ENCODE results near the gene PIP5K1B. TPM values are rescaled to one million over a fixed set of nuclear protein-coding genes. Genes with fewer than 3 reads are reported as not detected.

Gene PIP5K1B
- total RNA-seq, 1 experiment from 2014 or later: 2.5 TPM

DNA sequence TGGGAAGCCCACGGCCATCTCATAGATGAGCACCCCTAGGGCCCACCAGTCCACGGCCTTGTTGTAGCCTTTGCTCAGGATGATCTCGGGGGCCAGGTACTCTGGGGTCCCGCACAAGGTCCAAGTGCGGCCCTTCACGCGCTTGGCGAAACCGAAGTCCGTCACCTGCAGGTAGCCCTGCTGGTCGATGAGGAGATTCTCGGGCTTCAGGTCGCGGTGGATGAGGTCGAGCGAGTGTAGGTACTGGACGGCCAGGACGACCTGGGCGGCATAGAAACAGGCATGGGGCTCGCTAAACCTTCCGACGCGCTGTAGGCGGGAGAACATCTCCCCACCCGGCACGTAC, 308.3 kb downstream of the PIP5K1B start:
- Mint-ChIP-seq H3K36me3 (ENCODE audit: insufficient read depth in 1 of 3, low read depth in 3 of 3) (peaks cover 0 to 18% (median 3%) of the 10 kb centered on the region in 3 experiments; a peak in 3 of 7 replicates), H3K27me3 (ENCODE audit: low read depth) (no peaks in the 10 kb centered on the region; the same call in 1 of the 2 replicates), H3K4me1 (peaks cover 18 to 36% of the 10 kb centered on the region in 2 experiments), H3K9me3 (peaks cover 3 to 13% of the 10 kb centered on the region in 2 experiments), H3K27ac (no peak overlapping the region), H3K4me3 (no peak overlapping the region)
- H4K5ac ChIP-seq (ENCODE audit: insufficient read length, low read depth, low read length): no peak overlapping the region
- H4K91ac ChIP-seq (ENCODE audit: insufficient read length, low read depth, low read length): no peak overlapping the region
- TF ChIP-seq, protein P1, sequence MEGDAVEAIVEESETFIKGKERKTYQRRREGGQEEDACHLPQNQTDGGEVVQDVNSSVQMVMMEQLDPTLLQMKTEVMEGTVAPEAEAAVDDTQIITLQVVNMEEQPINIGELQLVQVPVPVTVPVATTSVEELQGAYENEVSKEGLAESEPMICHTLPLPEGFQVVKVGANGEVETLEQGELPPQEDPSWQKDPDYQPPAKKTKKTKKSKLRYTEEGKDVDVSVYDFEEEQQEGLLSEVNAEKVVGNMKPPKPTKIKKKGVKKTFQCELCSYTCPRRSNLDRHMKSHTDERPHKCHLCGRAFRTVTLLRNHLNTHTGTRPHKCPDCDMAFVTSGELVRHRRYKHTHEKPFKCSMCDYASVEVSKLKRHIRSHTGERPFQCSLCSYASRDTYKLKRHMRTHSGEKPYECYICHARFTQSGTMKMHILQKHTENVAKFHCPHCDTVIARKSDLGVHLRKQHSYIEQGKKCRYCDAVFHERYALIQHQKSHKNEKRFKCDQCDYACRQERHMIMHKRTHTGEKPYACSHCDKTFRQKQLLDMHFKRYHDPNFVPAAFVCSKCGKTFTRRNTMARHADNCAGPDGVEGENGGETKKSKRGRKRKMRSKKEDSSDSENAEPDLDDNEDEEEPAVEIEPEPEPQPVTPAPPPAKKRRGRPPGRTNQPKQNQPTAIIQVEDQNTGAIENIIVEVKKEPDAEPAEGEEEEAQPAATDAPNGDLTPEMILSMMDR (conservative IDR thresholded peaks at IDR 0.05): no peak
- no peak overlapping the region for H2BK20ac ChIP-seq (ENCODE audit: low read depth, low read length, poor library complexity, severe bottlenecking)
- WGBS (ENCODE audit: extremely low coverage, insufficient read length, low lambda C conversion rate): no CpG with 5 or more reads among the region's 26 CpGs
- no peak overlapping the region for H3K56ac ChIP-seq (ENCODE audit: insufficient read length, low read depth, low read length)
- H2AFZ ChIP-seq (ENCODE audit: low read length): no peak overlapping the region
- H3K23me2 ChIP-seq (ENCODE audit: insufficient read length, low read depth, low read length, poor library complexity, severe bottlenecking): no peaks in the 10 kb centered on the region
- H3K14ac ChIP-seq (ENCODE audit: insufficient read depth, low read length): no peak overlapping the region
- H2BK12ac ChIP-seq (ENCODE audit: insufficient read length, low read depth, low read length): no peak overlapping the region
- H3K9me3 ChIP-seq (ENCODE audit: control insufficient read depth, low read depth, low read length): no peaks in the 10 kb centered on the region
- no peaks in the 10 kb centered on the region for H4K20me1 ChIP-seq (ENCODE audit: control insufficient read depth, insufficient read depth, insufficient read length)
- no peak overlapping the region for H3K4ac ChIP-seq (ENCODE audit: low read depth, low read length)
- no peak overlapping the region for H4K8ac ChIP-seq (replicated peaks; ENCODE audit: insufficient read length, low read depth, low read length)
- H2BK15ac ChIP-seq (ENCODE audit: low read depth, low read length): no peak overlapping the region
- no peaks in the 10 kb centered on the region for H3K27me3 ChIP-seq (ENCODE audit: insufficient read depth, low read length)
- no peak for DNase-seq
- H3K18ac ChIP-seq (ENCODE audit: insufficient read length, low read depth, low read length): no peak overlapping the region
- no peak overlapping the region for H3T11ph ChIP-seq (ENCODE audit: low read length)
- no peak overlapping the region for H2AK5ac ChIP-seq (ENCODE audit: insufficient read length, low read length)
- H3K9ac ChIP-seq (ENCODE audit: extremely low read depth, insufficient read length, low read length): no peak overlapping the region
- H3K27ac ChIP-seq (ENCODE audit: insufficient read length, low read depth, low read length): no peak overlapping the region
- H3K79me2 ChIP-seq (ENCODE audit: insufficient read depth, low read length): no peaks in the 10 kb centered on the region
- no peak overlapping the region for H3K4me2 ChIP-seq (ENCODE audit: insufficient read depth, insufficient read length, low read length)
- no peak overlapping the region for H2BK120ac ChIP-seq (ENCODE audit: low read depth, low read length, poor library complexity, severe bottlenecking)
- no peaks in the 10 kb centered on the region for H3K79me1 ChIP-seq (ENCODE audit: insufficient read depth, low read depth, low read length, poor library complexity, severe bottlenecking)
- no peak overlapping the region for H3K23ac ChIP-seq (ENCODE audit: insufficient read length, low read depth, low read length)
- peaks cover 3% of the 10 kb centered on the region; the same call in 1 of the 2 replicates for H3K4me1 ChIP-seq (ENCODE audit: insufficient read depth, low read length)
- H2BK5ac ChIP-seq (ENCODE audit: insufficient read length, low read length): no peak overlapping the region
